IPS-18c (cell line): ENCODE data around the gene SIX3.

Experiments
- H3K4me3 ChIP-seq: 2 replicates; pipeline ENCODE4 v1.7.0; 2013; ENCODE audit warnings: low read depth, mild to moderate bottlenecking, low read length, moderate library complexity; ENCODE audit not compliant: insufficient read depth
- H3K9me3 ChIP-seq: one replicate; pipeline ENCODE4 v1.6.1; 2013; ENCODE audit warnings: mild to moderate bottlenecking, low read length, moderate library complexity; ENCODE audit not compliant: control insufficient read depth, insufficient read depth

Gene SIX3

GRCh38 chr2:44941551-44942234 is at the start of gene SIX3:
Gene SIX3, plus strand, starts transcription at chr2:44941702. Its CDS starts 403 bp downstream, at chr2:44942105.
- peak within 1 kb of the TSS; percentile 15; the same call in 1 of the 2 replicates for H3K4me3 ChIP-seq

GRCh38 chr2:44894058-44894457 is 47.4 kb upstream of the SIX3 start:
- Histone ChIP-seq H3K4me3 (no peak overlapping the region), H3K9me3 (peaks cover 3% of the 10 kb centered on the region)

More at GRCh38 chr2:44941551-44942234, at the start of gene SIX3:
- no peaks in the 10 kb centered on the region for H3K9me3 ChIP-seq

GRCh38 chr2:44895061-44895460 is 46.4 kb upstream of the SIX3 start:
- Histone ChIP-seq H3K9me3 (peaks cover 3% of the 10 kb centered on the region), H3K4me3 (no peak overlapping the region)

- no peaks in the 10 kb centered on the region for H3K9me3 ChIP-seq
- no peak overlapping the region for H3K4me3 ChIP-seq
Observed at GRCh38 chr2:44897406-44897805, 44.1 kb upstream of the SIX3 start.

- Histone ChIP-seq H3K9me3 (no peaks in the 10 kb centered on the region), H3K4me3 (no peak overlapping the region)
Observed at GRCh38 chr2:44902217-44903137, 39.0 kb upstream of the SIX3 start.

GRCh38 chr2:44904578-44904977 is 36.9 kb upstream of the SIX3 start:
- no peak overlapping the region for H3K4me3 ChIP-seq
- no peaks in the 10 kb centered on the region for H3K9me3 ChIP-seq

GRCh38 chr2:44906972-44907371 is 34.5 kb upstream of the SIX3 start:
- Histone ChIP-seq H3K4me3 (no peak overlapping the region), H3K9me3 (no peaks in the 10 kb centered on the region)

GRCh38 chr2:44909831-44910230 is 31.7 kb upstream of the SIX3 start:
- Histone ChIP-seq H3K4me3 (no peak overlapping the region), H3K9me3 (no peaks in the 10 kb centered on the region)

GRCh38 chr2:44912660-44913059 is 28.8 kb upstream of the SIX3 start:
- Histone ChIP-seq H3K4me3 (no peak overlapping the region), H3K9me3 (no peaks in the 10 kb centered on the region)

- Histone ChIP-seq H3K9me3 (no peaks in the 10 kb centered on the region), H3K4me3 (no peak overlapping the region)
Observed at GRCh38 chr2:44916291-44916690, 25.2 kb upstream of the SIX3 start.

- Histone ChIP-seq H3K4me3 (no peak overlapping the region), H3K9me3 (no peaks in the 10 kb centered on the region)
Observed at GRCh38 chr2:44918095-44918775, 23.3 kb upstream of the SIX3 start.

- H3K4me3 ChIP-seq: no peak overlapping the region
- H3K9me3 ChIP-seq: no peaks in the 10 kb centered on the region
Observed at GRCh38 chr2:44920751-44921150, 20.8 kb upstream of the SIX3 start.

GRCh38 chr2:44922776-44923175 is 18.7 kb upstream of the SIX3 start:
- no peaks in the 10 kb centered on the region for H3K9me3 ChIP-seq

GRCh38 chr2:44925561-44926136 is 15.9 kb upstream of the SIX3 start:
- Histone ChIP-seq H3K4me3 (no peak overlapping the region), H3K9me3 (no peaks in the 10 kb centered on the region)

More at GRCh38 chr2:44922776-44923175, 18.7 kb upstream of the SIX3 start:
- H3K4me3 ChIP-seq: no peak overlapping the region

GRCh38 chr2:44926957-44927356 is 14.5 kb upstream of the SIX3 start:
- H3K9me3 ChIP-seq: no peaks in the 10 kb centered on the region
- no peak overlapping the region for H3K4me3 ChIP-seq

GRCh38 chr2:44927985-44928482 is 13.5 kb upstream of the SIX3 start:
- Histone ChIP-seq H3K9me3 (no peaks in the 10 kb centered on the region), H3K4me3 (peak overlapping the region; percentile 28; the same call in 1 of the 2 replicates)
